Small intestine (tissue), 7 donors: Measurements from ENCODE around the gene PLAAT4. TPM values are rescaled to one million over a fixed set of nuclear protein-coding genes. Genes with fewer than 3 reads are reported as not detected.
A peak's percentile ranks its signal among the peaks of the same experiment; 100 is the strongest.

Source experiments
- DNase-seq, 2 donors: peaks; one replicate each; pipeline versions ENCODE4 v3.0.0 to v3.0.0-alpha.2; 2013
- FAIRE-seq: peaks from 2 replicates; lab custom pipeline; 2012; peaks lifted over from hg19 to GRCh38; lab: Jason Lieb, UNC
- H3K27ac ChIP-seq, 3 donors: one replicate each; pipeline ENCODE4 v1.5.1; 2013; ENCODE audit warnings: low read length in 2 of 3, mild to moderate bottlenecking in 2 of 3, control low read depth in 1 of 3, inconsistent platforms in 1 of 3, low read depth in 1 of 3, moderate library complexity in 1 of 3
- H3K27me3 ChIP-seq, 3 donors: one replicate each; pipeline ENCODE4 v1.6.1; 2013; ENCODE audit warnings: low read length in 3 of 3, inconsistent platforms in 1 of 3; ENCODE audit not compliant: control insufficient read depth in 3 of 3, insufficient read depth in 3 of 3
- H3K36me3 ChIP-seq, 3 donors: one replicate each; pipeline ENCODE4 v1.6.1; 2013; ENCODE audit warnings: low read length in 3 of 3, inconsistent platforms in 1 of 3, low read depth in 1 of 3, mild to moderate bottlenecking in 1 of 3, moderate library complexity in 1 of 3; ENCODE audit not compliant: control insufficient read depth in 3 of 3, insufficient read depth in 2 of 3
- H3K4me1 ChIP-seq, 3 donors: one replicate each; pipeline ENCODE4 v1.6.1; 2013; ENCODE audit warnings: low read length in 2 of 3, inconsistent platforms in 1 of 3, low read depth in 1 of 3, mild to moderate bottlenecking in 1 of 3, moderate library complexity in 1 of 3; ENCODE audit not compliant: control insufficient read depth in 3 of 3, insufficient read depth in 2 of 3
- H3K4me3 ChIP-seq, 3 donors: one replicate each; pipeline ENCODE4 v1.5.1; 2013; ENCODE audit warnings: low read length in 3 of 3, control low read depth in 1 of 3, inconsistent platforms in 1 of 3, low read depth in 1 of 3, mild to moderate bottlenecking in 1 of 3, moderate library complexity in 1 of 3
- H3K9me3 ChIP-seq, 2 donors: one replicate each; pipeline ENCODE4 v1.6.1; 2013; ENCODE audit warnings: low read depth in 1 of 2, low read length in 1 of 2; ENCODE audit not compliant: control insufficient read depth in 2 of 2, insufficient read depth in 1 of 2
- WGBS, 3 donors: extraction: QIAGEN DNeasy Blood & Tissue Kit; methylation state at CpG; one replicate each; pipeline ENCODE4 v1.1.7; 2013; 5-methylcytosine and 5-hydroxymethylcytosine counted together
- polyA plus RNA-seq, 4 donors: library from polyadenylated mRNA; stranded (reverse) in 3 of 4; unstranded in 1 of 4; fragments of 200-250 nt in 3 of 4; fragments of 120-200 nt in 1 of 4; gene quantifications; one replicate each; pipeline versions ENCODE4 v1.2.1 to v1.2.3, GENCODE V29; 2013
- donor health status: healthy with polysubstance abuse.
- donor health status: control.
- donor health status: control.
- donor health status: Bipolar disorder and iron deficiency.
- donor health status: healthy.

Gene PLAAT4
- polyA plus RNA-seq, 4 donors = 10.8 to 360 (median 165) TPM

- WGBS, 3 donors = 61 to 75% (median 68%) methylated on average over 15 of the region's 15 CpGs
- no peak for FAIRE-seq
- Histone ChIP-seq H3K4me3 (no peak within 1 kb of the TSS), H3K9me3 (no peaks in the 10 kb centered on the region), H3K4me1 (peaks cover 0 to 2% (median 0%) of the 10 kb centered on the region in 3 donors), H3K27me3 (no peaks in the 10 kb centered on the region), H3K36me3 (no peaks in the 10 kb centered on the region), H3K27ac (no peak within 1 kb of the TSS)
- no peak for DNase-seq
These were observed 30.6 kb upstream of the PLAAT4 start, which contains the start of gene LGALS12 for GRCh38 chr11:63505857-63506528. Gene LGALS12 (plus strand): TSS chr11:63506084. CDS start chr11:63506459, 375 bp downstream.

- no peaks in the 10 kb centered on the region for H3K36me3 ChIP-seq
- no peaks in the 10 kb centered on the region for H3K27me3 ChIP-seq
- H3K4me3 ChIP-seq = no peak overlapping the region
- 93 to 97% (median 94%) methylated on average over 2 of the region's 2 CpGs for WGBS, 3 donors
- H3K9me3 ChIP-seq = no peaks in the 10 kb centered on the region
- peaks cover 0 to 2% (median 0%) of the 10 kb centered on the region in 3 donors for H3K4me1 ChIP-seq
- DNase-seq (no peak), FAIRE-seq (no peak)
- H3K27ac ChIP-seq = no peak overlapping the region
These were observed 29.7 kb upstream of the PLAAT4 start for GRCh38 chr11:63506876-63507275.

- peaks cover 0 to 2% (median 0%) of the 10 kb centered on the region in 3 donors for H3K4me1 ChIP-seq
- H3K27ac ChIP-seq = no peak overlapping the region
- WGBS, 3 donors = 81 to 90% (median 90%) methylated on average over 2 of the region's 2 CpGs
These were observed 29.1 kb upstream of the PLAAT4 start for GRCh38 chr11:63507511-63507910.

GRCh38 chr11:63508009-63508408, 28.6 kb upstream of the PLAAT4 start:
- WGBS, 3 donors = 76 to 89% (median 83%) methylated on average over 3 of the region's 3 CpGs
- H3K36me3 ChIP-seq = no peaks in the 10 kb centered on the region
- peak; percentile 43 to 59 for DNase-seq
- peaks cover 0 to 2% (median 0%) of the 10 kb centered on the region in 3 donors for H3K4me1 ChIP-seq
- H3K4me3 ChIP-seq = no peak overlapping the region
- no peaks in the 10 kb centered on the region for H3K9me3 ChIP-seq
- no peaks in the 10 kb centered on the region for H3K27me3 ChIP-seq
- no peak for FAIRE-seq
- no peak overlapping the region for H3K27ac ChIP-seq

More at GRCh38 chr11:63507511-63507910, 29.1 kb upstream of the PLAAT4 start:
- no peaks in the 10 kb centered on the region for H3K36me3 ChIP-seq
- H3K9me3 ChIP-seq = no peaks in the 10 kb centered on the region
- no peaks in the 10 kb centered on the region for H3K27me3 ChIP-seq
- FAIRE-seq (no peak), DNase-seq (no peak)
- no peak overlapping the region for H3K4me3 ChIP-seq

- Histone ChIP-seq H3K36me3 (no peaks in the 10 kb centered on the region), H3K27me3 (no peaks in the 10 kb centered on the region), H3K9me3 (no peaks in the 10 kb centered on the region), H3K4me1 (no peaks in the 10 kb centered on the region), H3K27ac (no peak overlapping the region), H3K4me3 (no peak overlapping the region)
- WGBS, 3 donors = 85 to 95% (median 91%) methylated on average over 12 of the region's 12 CpGs
- FAIRE-seq = no peak
- DNase-seq = no peak
These were observed 27.9 kb upstream of the PLAAT4 start for GRCh38 chr11:63508745-63509144.

GRCh38 chr11:63510360-63511047, 26.1 kb upstream of the PLAAT4 start:
- Histone ChIP-seq H3K36me3 (no peaks in the 10 kb centered on the region), H3K4me1 (no peaks in the 10 kb centered on the region), H3K9me3 (no peaks in the 10 kb centered on the region), H3K4me3 (no peak overlapping the region), H3K27ac (no peak overlapping the region), H3K27me3 (no peaks in the 10 kb centered on the region)
- FAIRE-seq (no peak), DNase-seq (no peak)
- 82 to 88% (median 85%) methylated on average over 7 of the region's 7 CpGs for WGBS, 3 donors

GRCh38 chr11:63511048-63511748, 25.4 kb upstream of the PLAAT4 start:
- WGBS, 3 donors = 85 to 89% (median 89%) methylated on average over 11 of the region's 11 CpGs
- Histone ChIP-seq H3K27ac (no peak overlapping the region), H3K27me3 (no peaks in the 10 kb centered on the region), H3K4me1 (no peaks in the 10 kb centered on the region), H3K36me3 (no peaks in the 10 kb centered on the region), H3K9me3 (no peaks in the 10 kb centered on the region), H3K4me3 (no peak overlapping the region)
- DNase-seq (no peak), FAIRE-seq (no peak)

- Histone ChIP-seq H3K27ac (no peak overlapping the region), H3K27me3 (no peaks in the 10 kb centered on the region), H3K4me3 (no peak overlapping the region), H3K36me3 (no peaks in the 10 kb centered on the region), H3K4me1 (no peaks in the 10 kb centered on the region), H3K9me3 (no peaks in the 10 kb centered on the region)
- no peak for DNase-seq
- WGBS, 3 donors = 89 to 93% (median 93%) methylated on average over 7 of the region's 7 CpGs
- FAIRE-seq = no peak
These were observed 23.8 kb upstream of the PLAAT4 start for GRCh38 chr11:63512816-63513215.
